ENCODE results near the gene DLG2. TPM values are rescaled to one million over a fixed set of nuclear protein-coding genes. Genes with fewer than 3 reads are reported as not detected.

The DLG2 gene
- total RNA-seq, 2 donors from 2014 or later, result 3.8 to 16.4 TPM

DNA sequence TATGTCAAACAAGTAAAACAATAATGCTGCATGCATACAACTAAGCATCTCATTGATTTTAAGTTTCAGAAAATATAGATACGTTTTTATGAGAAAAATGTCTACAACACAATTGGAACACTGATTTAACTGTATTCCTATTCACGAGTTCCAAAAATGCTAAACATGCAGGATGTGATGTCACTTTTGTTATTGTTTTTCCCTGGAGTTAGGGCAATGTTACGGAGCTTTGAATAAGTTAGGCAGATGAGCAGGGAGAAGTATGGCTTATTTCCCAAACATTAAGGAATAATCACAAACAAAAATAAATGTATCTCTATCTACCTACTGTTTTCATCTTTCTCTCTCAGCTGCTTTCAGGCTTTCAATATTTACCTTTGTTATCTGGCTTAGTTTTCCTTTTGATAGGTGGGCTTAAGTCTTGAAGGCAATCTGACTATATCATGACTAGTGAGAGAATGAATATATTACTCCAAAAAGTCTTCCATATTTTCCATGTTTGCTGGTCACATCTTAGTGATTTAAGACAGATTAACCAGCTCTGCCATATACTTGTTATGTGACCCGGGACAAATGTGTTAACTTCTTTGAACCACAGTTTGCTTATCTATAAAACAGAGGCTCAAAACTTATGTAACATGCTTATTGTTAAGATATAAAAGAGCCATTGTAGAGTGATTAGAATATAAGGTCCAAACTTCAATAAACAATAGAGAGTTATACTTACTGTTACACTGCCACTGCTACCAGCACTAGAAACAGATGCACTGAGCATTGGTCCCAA, 1486.6 kb downstream of the DLG2 start:
- DNase-seq (ENCODE audit: low spot score), result no peak
- no peak overlapping the region for H3K4me3 ChIP-seq
- no peaks in the 10 kb centered on the region for H3K36me3 ChIP-seq
- TF ChIP-seq CTCF (IDR thresholded peaks at IDR 0.05), result no peak
- H3K27me3 ChIP-seq (replicated peaks; ENCODE audit: insufficient read depth), result no peaks in the 10 kb centered on the region
- no peak overlapping the region for H3K27ac ChIP-seq
- no peaks in the 10 kb centered on the region for H3K9me3 ChIP-seq
- ATAC-seq (ENCODE audit: insufficient number of reproducible peaks, low FRiP score, low read depth), result no peak
- H3K4me1 ChIP-seq (ENCODE audit: control insufficient read depth in 1 of 2, low read depth in 2 of 2), result no peaks in the 10 kb centered on the region

DNA sequence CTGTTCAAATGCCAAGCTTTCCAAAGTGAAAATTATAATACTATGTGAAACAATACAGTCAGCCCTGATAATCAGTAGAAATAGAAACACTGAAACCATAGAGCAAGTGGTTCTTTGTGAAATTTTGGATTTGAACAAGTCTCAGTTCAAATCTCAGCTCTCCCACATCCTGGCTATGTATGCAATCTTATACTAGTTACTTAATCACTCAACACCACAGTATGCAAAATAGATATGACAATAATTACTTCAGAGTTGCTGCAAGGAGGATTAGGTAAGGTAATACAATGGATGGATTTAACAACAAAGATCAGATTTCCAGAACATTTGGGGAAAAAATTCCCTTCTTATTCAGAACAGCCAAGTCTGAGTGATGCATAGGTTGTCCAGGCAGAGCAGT, 1489.2 kb downstream of the DLG2 start:
- ATAC-seq (ENCODE audit: insufficient number of reproducible peaks, low FRiP score, low read depth), result no peak

DNA sequence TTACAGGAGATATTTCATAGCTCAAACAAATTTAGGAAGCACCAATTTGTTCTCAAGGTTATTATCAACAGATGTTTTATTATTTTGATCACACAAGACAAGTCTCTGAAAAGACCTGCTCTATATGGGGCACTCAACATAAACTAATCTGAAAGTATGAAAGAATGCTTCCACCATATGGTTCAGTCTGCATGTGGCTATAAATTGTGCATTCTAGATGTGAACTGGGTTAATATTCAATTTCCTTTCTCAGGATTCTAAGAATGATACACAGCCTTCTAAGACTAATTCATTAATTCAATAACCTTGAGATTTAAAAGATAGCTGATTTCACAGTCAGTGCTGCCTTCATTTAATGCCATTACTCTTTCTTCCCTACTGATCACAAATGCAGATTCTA, 1489.6 kb downstream of the DLG2 start:
- H3K4me1 ChIP-seq (ENCODE audit: control insufficient read depth in 1 of 2, low read depth in 2 of 2), result no peaks in the 10 kb centered on the region
- no peak for ATAC-seq (ENCODE audit: insufficient number of reproducible peaks, low FRiP score, low read depth)
- H3K27me3 ChIP-seq (replicated peaks; ENCODE audit: insufficient read depth), result no peaks in the 10 kb centered on the region
- no peak for DNase-seq (ENCODE audit: low spot score)
- no peak overlapping the region for H3K27ac ChIP-seq
- H3K9me3 ChIP-seq, result no peaks in the 10 kb centered on the region
- H3K4me3 ChIP-seq, result no peak overlapping the region
- no peak for TF ChIP-seq CTCF (IDR thresholded peaks at IDR 0.05)
- no peaks in the 10 kb centered on the region for H3K36me3 ChIP-seq

More for the DNA sequence above, 1489.2 kb downstream of the DLG2 start:
- no peaks in the 10 kb centered on the region for H3K36me3 ChIP-seq
- DNase-seq (ENCODE audit: low spot score), result no peak
- H3K4me3 ChIP-seq, result no peak overlapping the region
- H3K27ac ChIP-seq, result no peak overlapping the region
- H3K27me3 ChIP-seq (replicated peaks; ENCODE audit: insufficient read depth), result no peaks in the 10 kb centered on the region
- H3K4me1 ChIP-seq (ENCODE audit: control insufficient read depth in 1 of 2, low read depth in 2 of 2), result no peaks in the 10 kb centered on the region
- no peaks in the 10 kb centered on the region for H3K9me3 ChIP-seq
- TF ChIP-seq CTCF (IDR thresholded peaks at IDR 0.05), result no peak

DNA sequence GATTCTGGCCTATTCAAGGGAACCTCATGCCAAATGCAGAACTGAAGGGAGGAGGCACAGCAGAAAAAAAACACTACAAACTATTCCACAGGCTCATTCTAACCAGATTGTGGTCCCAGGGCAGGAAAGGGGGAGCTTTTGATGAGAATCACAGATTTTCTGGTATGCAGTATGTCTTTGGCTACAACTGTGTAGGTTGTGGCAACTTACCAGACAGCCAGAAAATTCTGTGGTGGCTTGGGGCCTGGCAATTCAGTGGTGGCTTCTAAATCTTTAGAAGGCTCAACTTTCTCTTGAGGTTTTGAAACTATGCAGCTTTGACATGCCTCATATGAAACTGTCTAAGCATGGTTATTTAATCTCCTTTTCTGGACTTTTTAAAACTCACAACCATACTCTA, 1490.2 kb downstream of the DLG2 start:
- Histone ChIP-seq H3K4me1 (ENCODE audit: control insufficient read depth in 1 of 2, low read depth in 2 of 2) (no peaks in the 10 kb centered on the region), H3K36me3 (no peaks in the 10 kb centered on the region), H3K27me3 (replicated peaks; ENCODE audit: insufficient read depth) (no peaks in the 10 kb centered on the region), H3K9me3 (no peaks in the 10 kb centered on the region), H3K27ac (no peak overlapping the region), H3K4me3 (no peak overlapping the region)
- no peak for DNase-seq (ENCODE audit: low spot score)
- no peak for TF ChIP-seq CTCF (IDR thresholded peaks at IDR 0.05)
- ATAC-seq (ENCODE audit: insufficient number of reproducible peaks, low FRiP score, low read depth), result no peak

DNA sequence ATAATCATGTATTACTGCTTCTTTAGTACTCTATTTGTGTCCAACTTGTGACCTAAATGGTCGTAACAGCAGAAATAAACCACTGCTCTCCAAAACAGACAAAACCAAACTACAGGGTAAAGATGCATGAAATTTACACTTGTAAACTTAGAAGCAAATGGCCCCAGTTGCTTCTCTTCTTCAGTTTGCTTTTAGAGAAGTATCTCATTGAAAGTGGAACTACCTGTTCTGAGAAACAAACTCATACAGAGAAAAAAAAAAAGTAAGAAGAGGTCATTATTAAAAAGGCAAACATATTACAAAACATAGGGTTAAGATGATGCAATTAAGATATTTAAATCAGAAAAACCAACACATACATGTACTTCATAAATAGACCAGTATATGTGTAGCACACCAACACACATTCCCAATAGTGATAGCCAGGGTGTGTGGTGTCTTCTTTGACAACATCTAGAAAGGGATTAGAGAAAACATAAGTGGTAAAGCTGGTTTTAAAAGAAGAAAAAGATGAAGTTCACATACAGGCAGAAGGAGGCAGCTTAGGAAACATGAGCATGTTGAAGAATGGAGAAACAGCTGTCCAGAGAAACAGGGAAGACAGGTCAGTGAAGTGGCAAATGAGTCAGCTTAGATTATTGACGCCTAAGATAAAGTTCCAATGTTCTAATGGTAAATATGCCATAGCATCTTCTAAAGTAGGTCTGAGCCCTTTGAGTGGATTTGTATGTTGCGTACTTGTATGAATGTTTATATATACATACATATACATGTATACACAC, 1496.3 kb downstream of the DLG2 start:
- ATAC-seq (ENCODE audit: insufficient number of reproducible peaks, low FRiP score, low read depth) (no peak), DNase-seq (ENCODE audit: low spot score) (no peak)
- Histone ChIP-seq H3K36me3 (no peaks in the 10 kb centered on the region), H3K9me3 (no peaks in the 10 kb centered on the region), H3K4me3 (no peak overlapping the region), H3K27ac (no peak overlapping the region), H3K27me3 (replicated peaks; ENCODE audit: insufficient read depth) (no peaks in the 10 kb centered on the region), H3K4me1 (ENCODE audit: control insufficient read depth in 1 of 2, low read depth in 2 of 2) (no peaks in the 10 kb centered on the region)
- TF ChIP-seq CTCF (IDR thresholded peaks at IDR 0.05), result no peak

Data from thoracic aorta (tissue), 2 donors.